Small intestine (tissue), 7 donors: ENCODE data around the gene GPRC5D. TPM values are rescaled to one million over a fixed set of nuclear protein-coding genes. Genes with fewer than 3 reads are reported as not detected.

Experiments
- DNase-seq, 2 donors: peaks; one replicate each; pipeline versions ENCODE4 v3.0.0 to v3.0.0-alpha.2; 2013
- FAIRE-seq: peaks from 2 replicates; lab custom pipeline; 2012; peaks lifted over from hg19 to GRCh38; lab: Jason Lieb, UNC
- H3K27ac ChIP-seq, 3 donors: one replicate each; pipeline ENCODE4 v1.5.1; 2013; ENCODE audit warnings: low read length in 2 of 3, mild to moderate bottlenecking in 2 of 3, control low read depth in 1 of 3, inconsistent platforms in 1 of 3, low read depth in 1 of 3, moderate library complexity in 1 of 3
- H3K27me3 ChIP-seq, 3 donors: one replicate each; pipeline ENCODE4 v1.6.1; 2013; ENCODE audit warnings: low read length in 3 of 3, inconsistent platforms in 1 of 3; ENCODE audit not compliant: control insufficient read depth in 3 of 3, insufficient read depth in 3 of 3
- H3K36me3 ChIP-seq, 3 donors: one replicate each; pipeline ENCODE4 v1.6.1; 2013; ENCODE audit warnings: low read length in 3 of 3, inconsistent platforms in 1 of 3, low read depth in 1 of 3, mild to moderate bottlenecking in 1 of 3, moderate library complexity in 1 of 3; ENCODE audit not compliant: control insufficient read depth in 3 of 3, insufficient read depth in 2 of 3
- H3K4me1 ChIP-seq, 3 donors: one replicate each; pipeline ENCODE4 v1.6.1; 2013; ENCODE audit warnings: low read length in 2 of 3, inconsistent platforms in 1 of 3, low read depth in 1 of 3, mild to moderate bottlenecking in 1 of 3, moderate library complexity in 1 of 3; ENCODE audit not compliant: control insufficient read depth in 3 of 3, insufficient read depth in 2 of 3
- H3K4me3 ChIP-seq, 3 donors: one replicate each; pipeline ENCODE4 v1.5.1; 2013; ENCODE audit warnings: low read length in 3 of 3, control low read depth in 1 of 3, inconsistent platforms in 1 of 3, low read depth in 1 of 3, mild to moderate bottlenecking in 1 of 3, moderate library complexity in 1 of 3
- H3K9me3 ChIP-seq, 2 donors: one replicate each; pipeline ENCODE4 v1.6.1; 2013; ENCODE audit warnings: low read depth in 1 of 2, low read length in 1 of 2; ENCODE audit not compliant: control insufficient read depth in 2 of 2, insufficient read depth in 1 of 2
- WGBS, 3 donors: extraction: QIAGEN DNeasy Blood & Tissue Kit; methylation state at CpG; one replicate each; pipeline ENCODE4 v1.1.7; 2013; 5-methylcytosine and 5-hydroxymethylcytosine counted together
- polyA plus RNA-seq, 4 donors: library from polyadenylated mRNA; stranded (reverse) in 3 of 4; unstranded in 1 of 4; fragments of 200-250 nt in 3 of 4; fragments of 120-200 nt in 1 of 4; gene quantifications; one replicate each; pipeline versions ENCODE4 v1.2.1 to v1.2.3, GENCODE V29; 2013
- donor health status: healthy with polysubstance abuse.
- donor health status: control.
- donor health status: control.
- donor health status: Bipolar disorder and iron deficiency.
- donor health status: healthy.

Gene GPRC5D
- polyA plus RNA-seq, 4 donors = 0.22 to 1.4 TPM; not detected in 2

DNA sequence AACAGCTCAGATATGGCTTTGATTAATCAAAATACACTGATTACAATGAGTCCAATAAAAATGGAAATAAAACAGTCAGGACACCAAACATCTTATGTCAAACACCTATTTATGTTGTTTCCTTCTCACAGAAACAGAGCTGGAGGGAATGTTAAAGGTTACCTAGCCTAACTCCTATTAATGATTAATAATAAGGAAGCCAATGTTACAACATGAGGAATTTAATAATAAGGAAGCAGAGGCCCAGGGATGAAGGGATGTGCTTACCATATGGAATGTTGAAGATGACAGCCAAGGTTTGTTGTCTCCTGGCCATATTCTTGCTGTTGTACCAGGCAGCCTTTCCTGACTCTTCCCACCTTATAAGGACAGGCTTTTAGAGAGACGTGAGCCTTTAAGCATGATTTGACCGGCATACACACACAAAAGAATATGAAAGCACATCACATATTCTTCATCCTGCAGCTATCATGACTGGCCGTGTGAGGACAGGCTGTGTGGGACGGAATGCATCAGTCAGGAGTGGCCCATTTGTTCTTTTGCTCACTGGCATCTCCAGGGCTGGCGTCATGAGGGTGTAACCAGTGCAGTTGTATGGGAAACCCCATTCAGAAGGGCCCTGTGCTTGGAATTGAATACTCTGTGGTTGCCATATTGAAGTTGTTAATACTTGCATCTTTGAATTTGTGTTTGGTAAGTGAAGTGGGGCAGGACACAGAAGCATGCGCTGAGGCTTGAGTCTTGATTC, 3.1 kb upstream of the GPRC5D start:
- Histone ChIP-seq H3K4me3 (no peak overlapping the region), H3K9me3 (no peaks in the 10 kb centered on the region), H3K27ac (no peak overlapping the region), H3K27me3 (no peaks in the 10 kb centered on the region), H3K36me3 (peaks cover 0 to 4% (median 0%) of the 10 kb centered on the region in 3 donors), H3K4me1 (peaks cover 0 to 13% (median 6%) of the 10 kb centered on the region in 3 donors)
- WGBS, 3 donors = 87 to 94% (median 87%) methylated on average over 6 of the region's 6 CpGs
- FAIRE-seq = no peak
- DNase-seq = peak; percentile 35 to 65

DNA sequence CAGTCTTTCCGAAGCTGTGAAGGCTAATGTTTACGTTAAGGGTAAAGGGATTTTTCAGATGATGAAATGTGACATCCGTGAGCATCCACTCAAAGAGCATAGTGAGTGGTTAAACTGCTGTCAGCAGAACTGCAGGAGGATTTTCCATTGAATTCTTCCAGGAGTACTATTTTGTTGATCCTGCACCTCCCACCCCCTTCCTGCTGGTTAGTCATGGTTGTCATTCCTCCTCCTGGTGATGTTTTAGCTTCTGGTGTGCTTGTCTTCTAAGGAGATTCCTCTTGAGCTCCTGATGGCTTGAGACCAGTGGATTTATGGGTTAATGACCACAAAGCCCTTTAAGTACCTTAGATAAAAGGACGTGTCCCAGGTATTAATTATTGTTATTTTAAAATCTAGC, 2.4 kb upstream of the GPRC5D start:
- H3K27me3 ChIP-seq = no peaks in the 10 kb centered on the region
- DNase-seq = no peak
- no peaks in the 10 kb centered on the region for H3K9me3 ChIP-seq
- H3K4me1 ChIP-seq = peaks cover 0 to 13% (median 6%) of the 10 kb centered on the region in 3 donors
- no peak overlapping the region for H3K27ac ChIP-seq
- H3K36me3 ChIP-seq = peaks cover 0 to 11% (median 0%) of the 10 kb centered on the region in 3 donors
- WGBS, 3 donors = 73 to 75% (median 73%) methylated on average over 4 of the region's 4 CpGs
- H3K4me3 ChIP-seq = no peak overlapping the region
- FAIRE-seq = no peak

DNA sequence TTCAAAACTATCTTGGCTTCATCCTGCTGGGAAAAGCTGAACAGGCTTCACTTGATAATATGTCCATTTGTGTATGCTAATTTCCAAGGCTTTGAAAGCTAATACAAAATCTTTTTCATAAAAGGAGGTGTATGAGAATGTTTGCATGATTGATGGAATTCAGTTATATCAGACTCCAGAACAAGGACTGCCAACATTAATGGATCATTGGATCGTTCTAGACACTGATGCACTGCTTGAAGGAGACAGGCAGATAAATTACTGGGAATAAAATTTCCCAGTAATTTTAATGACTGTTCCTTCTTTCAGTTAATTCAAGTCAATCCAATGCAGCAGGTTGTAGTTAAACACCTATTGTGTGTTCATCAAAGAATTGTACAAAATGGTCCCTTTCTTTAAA, 466 bp downstream of the GPRC5D start:
- no peak overlapping the region for H3K4me3 ChIP-seq
- H3K36me3 ChIP-seq = peaks cover 0 to 17% (median 1%) of the 10 kb centered on the region in 3 donors
- 83 to 97% (median 93%) methylated on average over 1 of the region's 1 CpG for WGBS, 3 donors
- no peak overlapping the region for H3K27ac ChIP-seq
- no peaks in the 10 kb centered on the region for H3K9me3 ChIP-seq
- DNase-seq (no peak), FAIRE-seq (no peak)
- H3K4me1 ChIP-seq = peaks cover 0 to 13% (median 6%) of the 10 kb centered on the region in 3 donors
- H3K27me3 ChIP-seq = no peaks in the 10 kb centered on the region

DNA sequence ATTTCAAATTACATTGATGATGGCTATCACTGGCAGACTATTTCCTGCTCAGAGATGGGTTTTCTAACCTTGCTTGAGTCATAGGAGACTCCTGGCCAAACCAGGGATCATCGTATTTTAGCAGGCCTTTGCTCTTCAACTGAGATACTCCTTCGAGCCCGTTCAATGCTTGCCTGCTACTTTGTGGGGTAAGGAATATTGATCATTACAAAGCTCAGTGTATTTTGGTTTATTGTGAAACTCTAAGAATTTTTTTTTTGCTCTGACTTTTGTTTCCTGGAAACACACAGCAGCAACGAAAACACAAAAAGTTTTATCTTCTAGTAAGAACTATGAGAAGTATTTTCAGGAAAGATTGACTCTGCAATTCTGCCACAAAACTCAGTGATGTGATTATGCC, 4.1 kb downstream of the GPRC5D start:
- Histone ChIP-seq H3K9me3 (no peaks in the 10 kb centered on the region), H3K36me3 (peaks cover 0 to 19% (median 1%) of the 10 kb centered on the region in 3 donors), H3K4me3 (no peak overlapping the region), H3K4me1 (no peaks in the 10 kb centered on the region), H3K27me3 (no peaks in the 10 kb centered on the region), H3K27ac (no peak overlapping the region)
- no peak for FAIRE-seq
- DNase-seq = no peak
- 82 to 91% (median 83%) methylated on average over 4 of the region's 4 CpGs for WGBS, 3 donors

DNA sequence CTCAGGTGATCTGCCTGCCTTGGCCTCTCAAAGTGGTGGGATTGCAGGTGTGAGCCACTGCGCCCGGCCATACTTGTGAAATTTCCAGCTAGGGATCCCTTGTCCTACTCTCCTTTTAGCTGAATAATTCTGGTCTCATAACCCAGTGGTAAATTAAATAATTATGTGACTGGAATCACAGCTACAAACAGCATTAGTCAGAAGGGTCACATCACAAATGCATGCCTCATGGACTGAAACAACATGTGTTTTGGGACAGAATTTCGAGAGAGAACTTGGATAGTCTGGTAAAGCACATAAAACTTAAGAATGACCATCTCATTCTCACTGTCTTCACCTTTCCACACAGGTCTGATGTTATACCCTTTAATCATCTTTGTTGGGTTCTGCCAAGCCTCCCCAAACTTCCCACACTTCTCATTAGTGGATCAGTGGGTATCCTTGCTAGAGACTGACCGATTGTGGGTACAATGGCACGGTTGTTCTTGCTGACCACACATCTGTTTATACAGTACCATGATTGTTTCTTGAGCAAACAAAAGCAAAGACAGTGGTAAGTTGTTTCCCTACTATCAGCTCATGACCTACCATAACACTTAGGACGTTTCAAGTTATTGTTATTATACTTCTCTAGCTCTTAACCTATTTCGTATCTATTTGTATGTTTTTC, 5.1 kb downstream of the GPRC5D start:
- 68 to 77% (median 75%) methylated on average over 7 of the region's 7 CpGs for WGBS, 3 donors
- FAIRE-seq (no peak), DNase-seq (no peak)
- H3K27me3 ChIP-seq = no peaks in the 10 kb centered on the region
- no peak overlapping the region for H3K4me3 ChIP-seq
- H3K27ac ChIP-seq = no peak overlapping the region
- no peaks in the 10 kb centered on the region for H3K9me3 ChIP-seq
- no peaks in the 10 kb centered on the region for H3K4me1 ChIP-seq
- peaks cover 0 to 21% (median 1%) of the 10 kb centered on the region in 3 donors for H3K36me3 ChIP-seq

DNA sequence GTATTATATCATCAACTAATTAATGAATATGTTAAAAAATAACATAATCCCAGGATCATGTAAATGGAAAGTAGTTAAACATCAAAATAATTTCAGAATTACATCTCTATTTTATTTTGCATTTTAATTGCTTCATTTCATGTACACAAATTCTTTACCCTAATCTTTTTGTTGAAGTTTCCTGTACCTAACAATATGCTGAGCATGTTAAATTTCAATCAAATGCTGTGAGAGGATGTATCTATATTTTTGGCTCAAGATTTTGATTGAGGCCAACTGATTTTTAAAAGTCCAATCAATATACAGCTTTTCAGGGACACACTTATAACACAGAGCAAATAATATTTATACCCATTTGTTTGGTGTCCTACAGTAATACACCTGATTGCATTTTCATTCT, 6.4 kb downstream of the GPRC5D start:
- Histone ChIP-seq H3K4me3 (no peak overlapping the region), H3K27me3 (no peaks in the 10 kb centered on the region), H3K27ac (no peak overlapping the region), H3K36me3 (peaks cover 0 to 23% (median 1%) of the 10 kb centered on the region in 3 donors), H3K9me3 (no peaks in the 10 kb centered on the region), H3K4me1 (no peaks in the 10 kb centered on the region)
- FAIRE-seq (no peak), DNase-seq (no peak)

DNA sequence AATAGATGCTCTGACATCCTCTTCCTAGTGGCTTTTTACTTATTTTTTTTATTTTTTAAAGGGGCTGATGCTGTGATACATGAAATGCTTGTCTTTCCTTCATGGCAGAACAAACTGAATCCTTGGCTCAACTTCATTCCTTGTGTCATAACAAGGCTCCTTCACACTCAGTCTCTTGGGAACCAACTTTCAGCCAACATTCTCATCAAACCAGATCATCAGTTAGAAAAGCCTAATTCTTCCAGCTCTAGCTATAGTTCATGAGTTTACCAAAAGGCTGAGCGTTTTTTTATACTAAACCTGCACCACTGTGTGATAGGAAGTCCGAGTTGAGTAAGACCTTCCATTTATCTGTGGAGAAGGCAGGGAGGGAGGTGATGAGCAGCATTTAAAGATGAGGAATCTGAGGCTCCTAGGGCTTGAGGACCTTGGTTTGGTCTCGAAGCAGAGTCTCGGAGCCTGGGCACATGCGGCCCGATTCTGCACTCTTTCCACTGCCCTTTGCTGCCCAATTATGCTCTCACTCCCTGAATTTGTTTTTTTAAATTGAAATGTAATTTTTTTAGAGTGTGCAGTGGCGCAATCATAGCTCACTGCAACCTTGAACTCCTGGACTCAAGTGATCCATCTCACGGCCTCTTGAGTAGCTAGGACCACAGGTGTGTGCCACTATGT, 8.2 kb downstream of the GPRC5D start:
- Histone ChIP-seq H3K4me1 (no peaks in the 10 kb centered on the region), H3K27ac (no peak overlapping the region), H3K27me3 (no peaks in the 10 kb centered on the region), H3K9me3 (no peaks in the 10 kb centered on the region), H3K4me3 (no peak overlapping the region), H3K36me3 (peaks cover 0 to 14% (median 0%) of the 10 kb centered on the region in 3 donors)
- no peak for FAIRE-seq
- DNase-seq = no peak
- 88 to 91% (median 89%) methylated on average over 8 of the region's 8 CpGs for WGBS, 3 donors
